GM04503 (cell line): ENCODE data around the gene PAN2.
A peak's percentile ranks its signal among the peaks of the same experiment; 100 is the strongest.
"Not testable (repeated sequence)": the region's sequence is repeated elsewhere in the genome, so short reads cannot be mapped to it uniquely, and the experiment has no call there.

Source experiments
- DNase-seq: peaks from one replicate; pipeline ENCODE4 v3.0.0-alpha.2; 2012; ENCODE audit warnings: low read depth

Gene PAN2

GRCh38 chr12:56307221-56307965, 26.4 kb downstream of the PAN2 start:
- no peak for DNase-seq

- no peak for DNase-seq
Observed at GRCh38 chr12:56304872-56305590, 28.8 kb downstream of the PAN2 start.

- no peak for DNase-seq
Observed at GRCh38 chr12:56304276-56304675, 29.5 kb downstream of the PAN2 start.

DNA sequence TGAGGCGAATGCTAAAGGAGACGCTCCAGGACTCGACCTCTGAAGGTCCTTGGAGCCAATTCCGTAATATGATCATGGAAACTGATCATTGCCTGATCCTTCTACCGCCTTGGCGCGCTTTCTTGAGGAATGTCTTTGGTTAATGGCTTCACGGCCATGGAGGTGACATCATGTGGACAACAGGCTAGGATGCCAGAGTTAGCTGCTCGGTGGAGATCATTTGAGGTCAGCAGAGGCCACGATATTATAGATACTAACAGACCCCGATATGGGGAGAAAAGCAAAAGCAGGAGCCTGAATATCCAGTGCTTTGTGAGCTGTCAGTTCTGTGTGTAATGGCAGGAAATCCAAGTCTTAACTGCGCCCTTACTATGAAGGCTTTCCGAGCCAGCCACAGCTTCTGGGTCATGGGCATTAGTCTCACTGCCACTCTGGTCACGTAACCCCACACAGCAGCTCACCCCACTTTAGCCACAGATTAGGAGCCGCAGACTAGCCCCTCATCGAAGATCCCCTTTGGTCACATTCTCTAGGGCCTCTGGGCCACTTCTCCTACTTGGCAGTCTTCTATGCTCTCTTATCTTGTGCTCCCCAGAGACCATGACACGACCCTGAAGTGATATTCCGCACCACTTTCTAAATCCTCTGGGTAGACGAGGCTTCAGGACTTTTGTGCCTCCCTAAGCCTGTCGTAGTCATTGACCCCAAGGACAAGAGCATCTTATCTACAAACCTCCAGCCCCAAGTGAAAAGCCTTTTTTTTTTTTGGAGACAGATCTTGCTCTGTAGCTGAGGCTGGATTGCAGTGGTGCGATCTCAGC, 32.9 kb downstream of the PAN2 start:
- no peak for DNase-seq

DNA sequence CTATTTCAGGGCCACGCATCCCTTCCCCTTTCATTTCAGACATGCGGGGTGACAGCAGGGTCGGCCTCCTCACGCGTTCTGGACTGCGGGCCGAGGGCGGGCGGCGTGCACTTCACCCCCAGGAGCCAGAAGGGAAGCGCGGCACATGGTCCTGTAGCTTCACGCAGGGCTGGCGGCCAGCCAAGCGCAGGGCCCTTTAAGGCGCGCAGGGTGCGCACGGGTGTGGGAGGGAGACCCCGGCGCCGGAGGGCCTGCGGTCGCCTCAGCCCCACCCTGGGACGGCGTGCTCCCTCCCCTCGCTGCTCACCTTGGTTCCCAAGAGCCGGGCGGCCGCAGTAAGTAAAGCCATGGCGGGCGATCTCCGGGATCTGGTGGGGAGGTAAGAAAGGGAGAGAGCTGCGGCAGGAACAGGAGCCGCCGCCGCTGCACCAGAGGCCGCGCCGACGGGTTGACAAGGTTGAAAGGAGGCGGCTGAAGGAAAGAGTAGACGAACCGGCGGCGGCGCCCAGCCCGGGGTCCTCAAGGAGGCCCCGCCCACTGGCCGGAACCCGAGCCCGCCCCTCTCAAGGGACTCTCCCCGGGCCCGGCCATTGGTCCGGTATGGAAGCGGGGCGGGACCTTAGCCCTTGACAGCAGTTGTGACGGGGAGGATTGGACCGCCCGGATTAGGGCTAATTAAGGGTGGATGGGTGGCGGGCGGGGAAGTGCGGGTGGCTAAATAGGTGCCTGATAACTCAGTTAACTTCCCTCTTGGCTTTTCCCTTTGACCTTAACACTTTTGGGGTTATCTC, 33.8 kb downstream of the PAN2 start, which contains the start of gene CS:
Gene CS (minus strand): TSS at position 478 of the 791 bp plus-strand sequence. CDS start 129 bp downstream, at position 349.
- DNase-seq, result peak; percentile 81

DNA sequence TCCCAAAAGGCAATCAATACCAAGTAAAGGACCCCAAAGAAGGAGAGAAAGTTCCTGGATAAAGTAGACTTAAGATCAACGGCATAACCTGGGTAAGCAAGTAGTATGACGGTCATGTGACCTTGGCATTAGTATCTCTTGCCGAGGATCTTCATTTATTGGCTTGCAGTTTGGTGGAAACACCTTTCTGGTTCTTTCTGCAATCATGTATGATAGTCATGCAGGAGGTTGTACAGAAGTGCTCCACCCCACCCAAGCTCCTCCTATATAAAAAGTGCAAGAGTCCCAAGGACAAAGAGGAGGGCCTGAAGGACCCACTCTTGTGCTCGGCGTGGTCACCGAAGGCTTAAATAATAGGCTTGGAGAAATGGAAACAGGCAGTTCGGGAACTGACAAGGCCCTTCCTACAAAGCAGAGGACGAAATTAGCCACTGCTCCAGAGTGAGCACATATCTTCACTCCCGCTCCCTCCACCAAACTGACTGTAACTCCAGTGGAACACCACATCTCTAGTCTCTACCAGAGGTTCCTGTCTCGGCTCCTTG, 34.4 kb downstream of the PAN2 start:
- no peak for DNase-seq

GRCh38 chr12:56298828-56299227, 35.0 kb downstream of the PAN2 start:
- DNase-seq, result no peak

- no peak for DNase-seq
Observed at GRCh38 chr12:56297400-56297799, 36.4 kb downstream of the PAN2 start.

- DNase-seq, result no peak
Observed at GRCh38 chr12:56296295-56296694, 37.5 kb downstream of the PAN2 start.

GRCh38 chr12:56293795-56294194, 40.0 kb downstream of the PAN2 start:
- DNase-seq, result no peak

DNA sequence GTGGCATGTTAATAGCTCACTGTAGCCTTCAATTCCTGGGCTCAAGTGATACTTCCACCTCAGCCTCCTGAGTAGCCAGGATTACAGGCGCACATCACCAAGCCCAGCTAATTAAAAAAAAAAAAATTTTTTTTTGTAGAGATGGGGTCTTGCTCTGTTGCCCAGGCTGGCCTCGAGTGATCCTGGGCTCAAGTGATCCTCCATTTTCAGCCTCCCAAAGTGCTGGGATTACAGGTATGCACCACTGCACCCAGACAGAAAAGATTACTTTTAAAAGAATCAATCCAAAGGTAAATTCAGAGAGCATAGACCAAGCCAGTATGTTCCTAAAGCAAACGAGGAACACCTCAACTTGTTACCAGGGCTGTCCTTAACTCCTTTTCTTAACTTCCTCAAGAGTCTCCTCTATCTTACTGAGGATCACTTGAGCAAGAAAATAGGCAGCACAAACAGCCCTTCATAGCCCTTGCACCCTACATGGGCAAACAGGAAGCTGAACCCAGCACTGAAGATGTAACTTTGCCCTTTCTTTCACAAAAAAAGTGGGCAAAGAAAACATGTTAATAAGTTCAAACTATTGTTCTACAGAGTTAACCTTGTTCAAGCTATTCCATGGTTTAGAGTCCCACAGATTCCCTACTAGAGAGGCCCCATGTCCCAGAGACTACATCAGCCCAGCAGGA, 45.0 kb downstream of the PAN2 start:
- DNase-seq, result no peak

DNA sequence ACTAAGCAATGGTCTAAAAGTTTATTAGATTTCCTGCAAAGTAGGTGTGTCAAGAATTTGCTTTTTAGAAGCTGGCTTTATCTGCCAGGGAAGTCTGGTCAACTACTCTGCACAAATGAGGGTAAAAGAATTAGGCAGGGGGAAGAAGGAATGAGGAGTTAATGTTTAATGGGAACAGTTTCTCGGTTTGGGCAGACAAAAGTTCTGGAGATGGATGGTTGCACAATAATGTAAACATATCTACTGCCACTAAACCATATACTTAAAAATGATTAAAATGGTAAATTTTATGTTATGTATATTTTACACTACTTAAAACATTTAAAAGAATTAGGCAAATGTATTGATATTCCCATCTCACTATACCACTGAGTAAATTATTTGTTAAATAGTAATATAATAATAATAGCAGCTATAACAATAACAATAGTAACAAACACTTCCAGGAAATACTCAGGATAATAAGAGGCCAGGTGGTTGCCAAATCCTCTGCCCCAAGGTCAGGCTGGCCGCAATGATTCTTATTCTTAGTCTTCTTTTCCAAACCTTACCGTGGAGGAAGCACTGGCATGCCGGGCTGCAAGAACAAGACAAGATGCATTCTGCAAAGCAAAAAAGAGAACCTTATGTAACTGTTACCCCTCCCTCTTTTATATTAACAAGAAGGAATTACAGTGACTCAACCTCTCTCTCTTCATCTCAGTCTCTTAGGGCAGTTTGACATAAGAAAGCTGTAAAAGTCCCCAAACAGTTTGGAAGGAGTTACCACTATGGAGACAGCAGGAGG, 47.6 kb downstream of the PAN2 start:
- DNase-seq, result no peak

GRCh38 chr12:56284263-56284662, 49.5 kb downstream of the PAN2 start:
- DNase-seq, result not testable (repeated sequence)

- DNase-seq, result no peak
Observed at GRCh38 chr12:56282579-56282978, 51.2 kb downstream of the PAN2 start.

DNA sequence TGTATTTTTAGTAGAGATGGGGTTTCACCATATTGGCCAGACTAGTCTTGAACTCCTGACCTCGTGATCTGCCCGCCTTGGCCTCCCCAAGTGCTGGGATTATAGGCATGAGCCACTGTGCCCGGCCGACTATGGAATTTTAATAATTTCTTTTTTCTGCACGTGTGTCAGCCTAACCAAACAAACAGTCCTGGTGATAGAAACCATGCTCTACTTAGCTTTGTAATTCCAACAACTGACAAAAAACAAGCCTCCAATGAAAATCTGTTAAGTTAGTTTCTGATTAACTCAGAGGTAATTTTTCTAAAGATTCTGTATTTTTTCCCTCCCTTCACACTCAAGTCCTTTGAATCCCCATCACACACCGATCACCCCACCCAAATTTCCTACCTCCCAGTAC, 51.8 kb downstream of the PAN2 start:
- DNase-seq, result no peak

- no peak for DNase-seq
Observed at GRCh38 chr12:56280849-56281248, 53.0 kb downstream of the PAN2 start.

DNA sequence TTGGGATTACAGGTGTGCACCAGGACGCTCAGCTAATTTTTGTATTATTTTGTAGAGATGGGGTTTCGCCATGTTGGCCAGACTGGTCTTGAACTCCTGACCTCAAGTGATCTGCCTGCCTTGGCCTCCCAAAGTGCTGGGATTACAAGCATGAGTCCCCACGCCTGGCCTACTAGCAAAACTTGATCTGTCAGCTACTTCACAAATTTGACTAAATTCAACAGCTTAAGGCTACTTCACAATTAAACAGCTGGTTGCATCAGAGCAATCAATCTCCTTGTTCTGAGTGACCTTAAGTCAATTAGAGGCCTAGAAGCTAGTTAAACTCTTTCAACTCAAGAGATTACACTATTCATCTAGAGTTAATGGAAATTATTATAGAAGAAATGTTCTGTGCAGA, 54.9 kb downstream of the PAN2 start:
- DNase-seq, result no peak

GRCh38 chr12:56274299-56274698, 59.5 kb downstream of the PAN2 start:
- DNase-seq, result no peak

DNA sequence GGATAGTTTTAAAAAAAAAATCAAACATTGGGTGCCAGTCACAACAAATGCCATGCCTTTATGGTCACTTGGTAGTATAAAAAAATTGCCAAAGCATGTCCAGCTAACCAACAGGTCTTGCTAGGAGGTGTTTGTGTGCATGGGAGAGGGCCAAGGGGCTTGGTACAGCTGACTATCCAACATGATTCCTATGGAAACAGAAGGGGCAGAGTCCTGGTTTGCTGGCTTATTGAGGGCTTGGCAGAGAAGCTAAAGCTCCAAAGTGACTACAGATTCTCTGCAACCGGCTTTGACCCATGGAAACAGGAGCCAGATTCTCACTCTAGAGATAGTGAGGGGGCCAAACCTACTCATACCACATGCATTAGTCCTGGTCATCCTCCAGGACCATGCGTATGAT, 61.3 kb downstream of the PAN2 start:
- not testable (repeated sequence) for DNase-seq

DNA sequence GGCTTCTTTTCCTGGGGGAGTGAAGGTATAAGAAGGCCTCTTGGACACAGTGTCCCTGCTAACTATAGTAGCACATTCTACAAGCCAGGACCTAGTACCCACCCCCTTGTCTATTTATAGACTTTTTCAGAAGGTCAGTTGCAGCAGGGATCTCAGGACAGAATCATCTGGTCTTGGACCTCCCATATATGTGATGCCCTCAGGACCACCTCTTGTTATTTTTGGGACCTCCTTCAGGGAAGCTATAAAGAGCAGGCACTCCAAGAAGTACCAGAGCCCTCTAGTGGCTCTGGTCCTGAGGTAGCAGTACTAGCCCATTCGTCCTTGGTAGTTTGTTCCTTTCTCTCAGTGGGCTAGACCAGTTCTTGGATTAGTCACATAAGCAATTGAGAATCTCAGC, 62.8 kb downstream of the PAN2 start:
- no peak for DNase-seq
